GM23248 (cell line): ENCODE data around the gene NHLRC1. TPM values are rescaled to one million over a fixed set of nuclear protein-coding genes. Genes with fewer than 3 reads are reported as not detected.

Experiments used
- DNase-seq: peaks from one replicate; pipeline ENCODE4 v3.0.0-alpha.2; 2015
- H2AFZ ChIP-seq: fragments of 200-600 bp; sonication (generic); 2 replicates; pipeline ENCODE4 v1.6.1; 2016; ENCODE audit warnings: antibody characterized with exemption
- H3F3A ChIP-seq: fragments of 200-600 bp; sonication (generic); 2 replicates; pipeline ENCODE4 v1.6.1; 2016; ENCODE audit warnings: mild to moderate bottlenecking, antibody characterized with exemption, mixed run types; ENCODE audit not compliant: insufficient read depth
- H3K27ac ChIP-seq: fragments of 200-600 bp; sonication (generic); 2 replicates; pipeline ENCODE4 v1.5.1; 2016; ENCODE audit warnings: mild to moderate bottlenecking
- H3K27me3 ChIP-seq: fragments of 200-600 bp; sonication (generic); replicated peaks from 2 replicates; pipeline ENCODE4 v1.6.1; 2016; ENCODE audit warnings: mild to moderate bottlenecking; ENCODE audit not compliant: insufficient read depth
- H3K36me3 ChIP-seq: fragments of 200-600 bp; sonication (generic); 2 replicates; pipeline ENCODE4 v1.6.1; 2016; ENCODE audit warnings: low read depth, mild to moderate bottlenecking
- H3K4me1 ChIP-seq: fragments of 200-600 bp; sonication (generic); 2 replicates; pipeline ENCODE4 v1.6.1; 2016; ENCODE audit warnings: mild to moderate bottlenecking; ENCODE audit not compliant: insufficient read depth
- H3K4me2 ChIP-seq: fragments of 200-600 bp; sonication (generic); one replicate; pipeline ENCODE4 v1.6.1; 2016; ENCODE audit warnings: mild to moderate bottlenecking; ENCODE audit not compliant: unreplicated experiment
- H3K4me3 ChIP-seq: fragments of 200-600 bp; sonication (generic); 2 replicates; pipeline ENCODE4 v1.5.1; 2016; ENCODE audit warnings: mild to moderate bottlenecking
- H3K79me2 ChIP-seq: fragments of 200-600 bp; sonication (generic); 2 replicates; pipeline ENCODE4 v1.6.1; 2016; ENCODE audit warnings: mild to moderate bottlenecking; ENCODE audit not compliant: insufficient read depth
- H3K9ac ChIP-seq: fragments of 200-600 bp; sonication (generic); 2 replicates; pipeline ENCODE4 v1.6.1; 2016; ENCODE audit warnings: mild to moderate bottlenecking
- H3K9me2 ChIP-seq: fragments of 200-600 bp; sonication (generic); 2 replicates; pipeline ENCODE4 v1.6.1; 2016; ENCODE audit warnings: mixed run types, mild to moderate bottlenecking, moderate library complexity; ENCODE audit not compliant: insufficient read depth
- H3K9me3 ChIP-seq: fragments of 200-600 bp; sonication (generic); one replicate; pipeline ENCODE4 v1.6.1; 2017; ENCODE audit warnings: low read depth
- H4K20me1 ChIP-seq: fragments of 200-600 bp; sonication (generic); 2 replicates; pipeline ENCODE4 v1.6.0; 2016; ENCODE audit not compliant: insufficient read depth
- EZH2 ChIP-seq: fragments of 200-600 bp; sonication (generic); IDR thresholded peaks from 2 replicates; pipeline ENCODE4 v1.6.1; 2018; ENCODE audit warnings: antibody characterized with exemption, mild to moderate bottlenecking; ENCODE audit not compliant: insufficient read depth, poor library complexity, severe bottlenecking
- EZH2phosphoT487 ChIP-seq: fragments of 200-600 bp; sonication (generic); IDR thresholded peaks from 2 replicates; pipeline ENCODE4 v1.6.1; 2018; ENCODE audit warnings: antibody characterized with exemption, moderate library complexity, mild to moderate bottlenecking, low read depth; ENCODE audit not compliant: insufficient read depth
- WGBS, 2 experiments: methylation state at CpG; one replicate each; pipeline ENCODE4 v1.1.6; 2015 to 2017; ENCODE audit warnings: low lambda C conversion rate in 2 of 2, low coverage in 1 of 2; ENCODE audit errors: missing lambda C conversion rate in 2 of 2; 5-methylcytosine and 5-hydroxymethylcytosine counted together
- in situ Hi-C: fragments of 300-500 bp; cut with MboI; formaldehyde crosslinking; loops from 2 replicates; pipeline ENCODE4 v1.15.0; 2020
- polyA plus RNA-seq: library from polyadenylated mRNA; unstranded; fragments of >200 nt; fragmentation: Nextera tagmentation; extraction: Ambion mirVana; gene quantifications from 2 replicates; pipeline ENCODE4 v1.2.1, GENCODE V29; 2016
- total RNA-seq: library from RNA; depleted of rRNA; stranded (reverse); fragments of >200 nt; shearing (Covaris generic); gene quantifications from 2 replicates; pipeline ENCODE4 v1.2.3, GENCODE V29; 2014

NHLRC1 gene
- total and polyA plus RNA-seq, 2 experiments from 2014 or later = 2.5 to 3.1 TPM

DNA sequence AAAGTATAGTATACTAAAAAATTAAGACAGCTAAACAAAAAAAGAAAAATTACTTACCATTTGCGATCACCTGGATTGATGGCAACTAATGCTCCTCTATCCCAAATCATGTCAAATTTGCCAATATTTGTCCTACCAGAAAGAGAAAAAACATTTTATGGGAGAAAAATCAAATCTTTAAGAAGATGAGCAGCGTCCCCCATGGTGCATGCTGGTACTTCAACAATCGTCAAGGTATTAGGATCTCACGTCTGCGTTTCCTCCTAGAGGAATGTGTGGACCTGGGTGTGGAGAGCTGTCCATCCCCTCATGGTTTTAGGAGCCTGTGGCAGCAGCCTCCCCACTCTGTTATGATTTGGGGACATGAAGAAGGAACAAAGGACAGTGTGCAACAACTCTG lies 16.4 kb upstream of the NHLRC1 start:
- no peak overlapping the region for H3K4me3 ChIP-seq
- TF ChIP-seq EZH2 (no peak), EZH2phosphoT487 (no peak)
- H3K9me2 ChIP-seq = no peaks in the 10 kb centered on the region
- no peak overlapping the region for H3K9ac ChIP-seq
- in situ Hi-C loops = no loop called here
- H2AFZ ChIP-seq = no peak overlapping the region
- DNase-seq = no peak
- no peaks in the 10 kb centered on the region for H3K4me1 ChIP-seq
- no peaks in the 10 kb centered on the region for H3K27me3 ChIP-seq
- H3K27ac ChIP-seq = no peak overlapping the region
- H3K36me3 ChIP-seq = peaks cover 16% of the 10 kb centered on the region; the same call in 1 of the 2 replicates
- H3F3A ChIP-seq = no peaks in the 10 kb centered on the region
- 99% methylated on average over 5 of the region's 5 CpGs for WGBS, 2 experiments
- H3K4me2 ChIP-seq = no peak overlapping the region
- H3K9me3 ChIP-seq = no peaks in the 10 kb centered on the region
- H4K20me1 ChIP-seq = no peaks in the 10 kb centered on the region
- no peaks in the 10 kb centered on the region for H3K79me2 ChIP-seq

DNA sequence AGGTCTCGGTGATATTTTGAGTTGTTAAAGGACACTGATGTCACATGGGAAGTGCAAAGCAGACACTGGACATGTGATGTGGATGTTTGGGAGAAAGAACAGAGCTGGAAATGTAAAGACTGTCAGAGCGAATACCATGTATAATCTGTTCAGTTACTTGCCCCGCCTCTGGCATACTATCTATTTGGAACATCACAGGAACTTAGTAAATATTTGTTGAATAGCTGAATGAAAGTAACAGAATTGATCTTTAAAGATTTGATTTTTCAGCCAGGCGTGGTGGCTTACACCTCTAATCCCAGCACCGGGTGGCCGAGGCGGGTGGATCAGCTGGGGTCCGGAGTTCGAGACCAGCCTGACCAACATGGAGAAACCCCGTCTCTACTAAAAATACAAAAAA lies 13.8 kb upstream of the NHLRC1 start:
- Histone ChIP-seq H3K27me3 (no peaks in the 10 kb centered on the region), H3K27ac (no peak overlapping the region), H3K4me3 (no peak overlapping the region), H3K79me2 (no peaks in the 10 kb centered on the region), H3K9ac (no peak overlapping the region), H3K4me1 (no peaks in the 10 kb centered on the region), H3F3A (no peaks in the 10 kb centered on the region), H2AFZ (no peak overlapping the region), H3K4me2 (no peak overlapping the region), H3K9me2 (no peaks in the 10 kb centered on the region), H3K36me3 (0 out of 2 replicates have a peak, but pooled peaks cover 5% of the 10 kb centered on the region), H4K20me1 (no peaks in the 10 kb centered on the region), H3K9me3 (no peaks in the 10 kb centered on the region)
- 97% methylated on average over 10 of the region's 10 CpGs for WGBS, 2 experiments
- in situ Hi-C loops = no loop called here
- no peak for TF ChIP-seq EZH2phosphoT487
- TF ChIP-seq EZH2 = no peak
- no peak for DNase-seq

DNA sequence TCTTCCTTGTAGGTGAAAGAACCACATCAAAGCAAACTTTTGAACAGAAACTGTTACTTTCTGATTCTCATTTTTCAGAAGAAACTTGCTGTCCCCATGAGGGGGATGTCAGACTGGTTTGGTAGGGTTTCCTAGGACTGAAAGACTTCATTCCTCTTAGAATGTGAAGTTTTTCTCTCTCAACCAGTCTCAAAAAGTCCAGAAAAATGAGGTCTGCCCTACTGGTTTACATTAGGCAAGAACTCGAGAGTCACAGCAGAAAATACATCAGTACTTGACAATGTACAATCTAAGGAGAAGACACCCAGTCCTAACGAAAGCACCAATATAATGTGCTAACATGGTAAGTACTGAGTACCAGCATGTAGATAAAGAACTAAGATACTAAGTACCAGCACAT lies 12.7 kb upstream of the NHLRC1 start:
- H3K9ac ChIP-seq = no peak overlapping the region
- peaks cover 13% of the 10 kb centered on the region; the same call in 1 of the 2 replicates for H3K36me3 ChIP-seq
- H3K4me2 ChIP-seq = no peak overlapping the region
- H4K20me1 ChIP-seq = no peaks in the 10 kb centered on the region
- no peak overlapping the region for H2AFZ ChIP-seq
- no peak overlapping the region for H3K4me3 ChIP-seq
- 94 to 100% methylated on average over 2 of the region's 2 CpGs for WGBS, 2 experiments
- no peak for TF ChIP-seq EZH2phosphoT487
- no peak for TF ChIP-seq EZH2
- in situ Hi-C loops = no loop called here
- H3F3A ChIP-seq = no peaks in the 10 kb centered on the region
- no peaks in the 10 kb centered on the region for H3K79me2 ChIP-seq
- no peak overlapping the region for H3K27ac ChIP-seq
- H3K9me2 ChIP-seq = no peaks in the 10 kb centered on the region
- H3K9me3 ChIP-seq = no peaks in the 10 kb centered on the region
- H3K27me3 ChIP-seq = no peaks in the 10 kb centered on the region
- no peaks in the 10 kb centered on the region for H3K4me1 ChIP-seq
- no peak for DNase-seq

DNA sequence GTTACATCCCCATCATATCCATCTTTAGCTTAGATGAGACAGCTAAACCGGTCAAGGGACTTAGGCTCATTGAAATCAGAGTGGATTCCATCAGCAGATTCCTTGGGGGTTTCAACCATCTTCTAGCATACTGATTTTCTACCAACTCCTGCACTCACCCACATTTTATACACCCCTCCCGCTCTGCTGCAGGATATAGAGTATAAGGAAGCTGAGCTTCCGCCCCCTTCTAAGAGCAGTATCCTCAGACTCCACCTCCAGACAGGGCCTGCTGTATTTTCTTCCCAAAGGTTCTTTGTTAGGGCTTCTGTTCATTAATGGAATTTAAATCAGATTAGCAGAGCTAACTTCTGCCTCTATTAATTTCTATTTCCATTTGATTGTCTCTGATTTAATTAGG lies 9.9 kb upstream of the NHLRC1 start:
- Histone ChIP-seq H3F3A (no peaks in the 10 kb centered on the region), H3K9me2 (no peaks in the 10 kb centered on the region), H3K36me3 (peaks cover 12% of the 10 kb centered on the region), H3K79me2 (no peaks in the 10 kb centered on the region), H4K20me1 (no peaks in the 10 kb centered on the region), H3K4me1 (no peaks in the 10 kb centered on the region), H3K4me3 (no peak overlapping the region), H3K27ac (no peak overlapping the region), H3K9ac (no peak overlapping the region), H2AFZ (no peak overlapping the region), H3K9me3 (no peaks in the 10 kb centered on the region), H3K4me2 (no peak overlapping the region), H3K27me3 (no peaks in the 10 kb centered on the region)
- no peak for DNase-seq
- 95 to 98% methylated on average over 3 of the region's 3 CpGs for WGBS, 2 experiments
- in situ Hi-C loops = no loop called here
- TF ChIP-seq EZH2phosphoT487 (no peak), EZH2 (no peak)

DNA sequence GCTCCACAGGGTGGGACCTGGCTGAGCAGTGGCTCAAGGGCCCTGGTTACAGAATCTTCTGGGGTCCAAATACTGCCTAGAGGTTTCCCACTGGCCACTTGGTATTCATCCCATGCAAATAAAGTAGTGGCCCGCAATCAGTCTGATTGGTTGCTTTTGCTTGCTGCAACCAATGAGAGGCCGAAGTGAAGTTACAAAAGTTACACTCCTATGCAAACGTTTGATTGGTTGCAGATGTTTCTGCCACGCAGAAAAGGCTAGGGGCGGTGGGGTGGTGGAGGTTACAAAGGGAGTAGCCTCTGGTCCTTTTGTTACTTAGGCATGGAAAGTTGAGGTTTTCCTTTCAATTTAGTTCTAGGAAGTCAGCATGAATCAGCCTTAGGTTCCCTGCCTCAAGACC lies 3.6 kb upstream of the NHLRC1 start:
- Histone ChIP-seq H3K79me2 (no peaks in the 10 kb centered on the region), H3K9me3 (no peaks in the 10 kb centered on the region), H3K27ac (no peak overlapping the region), H3K4me1 (peaks cover 11% of the 10 kb centered on the region), H3K9ac (no peak overlapping the region), H3K4me3 (no peak overlapping the region), H3K4me2 (peak overlapping the region; percentile 35), H4K20me1 (no peaks in the 10 kb centered on the region), H3K9me2 (no peaks in the 10 kb centered on the region), H3F3A (no peaks in the 10 kb centered on the region), H2AFZ (peak overlapping the region; percentile 64), H3K27me3 (no peaks in the 10 kb centered on the region), H3K36me3 (peaks cover 12% of the 10 kb centered on the region)
- WGBS, 2 experiments = 7 to 11% methylated on average over 5 of the region's 5 CpGs
- DNase-seq = peak; percentile 24
- TF ChIP-seq EZH2 (no peak), EZH2phosphoT487 (no peak)
- in situ Hi-C loops = loop anchor here (10.0 kb wide), 2 partner anchors 131 to 281 kb away; no protein-coding TSS in a partner anchor
